HG03571 (cell line): ENCODE measurements around the gene MZB1.
A peak's percentile ranks its signal among the peaks of the same experiment; 100 is the strongest.

Experiments
- ATAC-seq: cut with Tn5 transposase; IDR thresholded peaks from one replicate; pipeline ENCODE4 v1.9.1; 2021; ENCODE audit not compliant: unreplicated experiment

Gene MZB1

GRCh38 chr5:139389701-139390638 is at the start of gene MZB1:
MZB1 (minus strand) TSS chr5:139389913; CDS start chr5:139389856, 57 bp downstream.
- peak; percentile 39 for ATAC-seq

- peak; percentile 90 for ATAC-seq
Observed at GRCh38 chr5:139439013-139439903, 49.5 kb upstream of the MZB1 start, which contains the start of gene DNAJC18. DNAJC18 (minus strand) TSS chr5:139439525; CDS start chr5:139439445, 80 bp downstream.

- ATAC-seq: no peak
Observed at GRCh38 chr5:139438707-139439012, 48.9 kb upstream of the MZB1 start.

GRCh38 chr5:139435676-139436075 is 46.0 kb upstream of the MZB1 start:
- no peak for ATAC-seq

GRCh38 chr5:139431706-139432105 is 42.0 kb upstream of the MZB1 start:
- ATAC-seq: no peak

- no peak for ATAC-seq
Observed at GRCh38 chr5:139430015-139430414, 40.3 kb upstream of the MZB1 start.

- no peak for ATAC-seq
Observed at GRCh38 chr5:139426203-139426885, 36.6 kb upstream of the MZB1 start.

GRCh38 chr5:139425497-139425896 is 35.8 kb upstream of the MZB1 start:
- no peak for ATAC-seq

GRCh38 chr5:139422307-139422893 is 32.7 kb upstream of the MZB1 start:
- ATAC-seq: no peak

- ATAC-seq: no peak
Observed at GRCh38 chr5:139419226-139420192, 29.8 kb upstream of the MZB1 start.

- no peak for ATAC-seq
Observed at GRCh38 chr5:139418793-139419192, 29.1 kb upstream of the MZB1 start.

- no peak for ATAC-seq
Observed at GRCh38 chr5:139417214-139417613, 27.5 kb upstream of the MZB1 start.

GRCh38 chr5:139416651-139417050 is 26.9 kb upstream of the MZB1 start:
- ATAC-seq: no peak

GRCh38 chr5:139415869-139416268 is 26.2 kb upstream of the MZB1 start:
- ATAC-seq: no peak

- no peak for ATAC-seq
Observed at GRCh38 chr5:139415221-139415861, 25.6 kb upstream of the MZB1 start.

GRCh38 chr5:139414581-139415130 is 24.9 kb upstream of the MZB1 start:
- ATAC-seq: no peak

GRCh38 chr5:139413963-139414362 is 24.2 kb upstream of the MZB1 start:
- no peak for ATAC-seq

GRCh38 chr5:139413153-139413552 is 23.4 kb upstream of the MZB1 start:
- no peak for ATAC-seq
